HG03575 (cell line): ENCODE results near the gene SLC6A3.

ENCODE experiments used
- ATAC-seq: cut with Tn5 transposase; IDR thresholded peaks from one replicate; pipeline ENCODE4 v1.9.1; 2021; ENCODE audit not compliant: unreplicated experiment, insufficient number of reproducible peaks, low FRiP score; ENCODE audit errors: extremely low read depth

Gene SLC6A3

GRCh38 chr5:1413611-1414241 lies 31.5 kb downstream of the SLC6A3 start:
- ATAC-seq = no peak

- no peak for ATAC-seq
Measured at GRCh38 chr5:1413211-1413610, 32.0 kb downstream of the SLC6A3 start.

GRCh38 chr5:1412621-1413020 lies 32.6 kb downstream of the SLC6A3 start:
- no peak for ATAC-seq

GRCh38 chr5:1412163-1412562 lies 33.1 kb downstream of the SLC6A3 start:
- ATAC-seq = no peak

- ATAC-seq = no peak
Measured at GRCh38 chr5:1411099-1411498, 34.1 kb downstream of the SLC6A3 start.

GRCh38 chr5:1410156-1411014 lies 34.9 kb downstream of the SLC6A3 start:
- no peak for ATAC-seq

GRCh38 chr5:1409381-1410110 lies 35.7 kb downstream of the SLC6A3 start:
- ATAC-seq = no peak

- ATAC-seq = no peak
Measured at GRCh38 chr5:1406681-1407640, 38.3 kb downstream of the SLC6A3 start.

GRCh38 chr5:1405539-1406530 lies 39.4 kb downstream of the SLC6A3 start:
- ATAC-seq = no peak

GRCh38 chr5:1405121-1405520 lies 40.1 kb downstream of the SLC6A3 start:
- no peak for ATAC-seq

- ATAC-seq = no peak
Measured at GRCh38 chr5:1404062-1404461, 41.2 kb downstream of the SLC6A3 start.

- no peak for ATAC-seq
Measured at GRCh38 chr5:1402611-1403255, 42.5 kb downstream of the SLC6A3 start.

GRCh38 chr5:1401536-1402138 lies 43.6 kb downstream of the SLC6A3 start:
- no peak for ATAC-seq

GRCh38 chr5:1400936-1401335 lies 44.3 kb downstream of the SLC6A3 start:
- no peak for ATAC-seq

- no peak for ATAC-seq
Measured at GRCh38 chr5:1400211-1400855, 44.9 kb downstream of the SLC6A3 start.

GRCh38 chr5:1399737-1400136 lies 45.5 kb downstream of the SLC6A3 start:
- no peak for ATAC-seq
